ENCODE measurements around the gene SMIM10.
"Not testable (repeated sequence)": the region's sequence is repeated elsewhere in the genome, so short reads cannot be mapped to it uniquely, and the experiment has no call there.

SMIM10 gene

GRCh38 chrX:134990801-134991481, at the start of gene SMIM10:
Gene SMIM10, plus strand, starts transcription at chrX:134990991. Its CDS starts 105 bp downstream, at chrX:134991096.
- peak; percentile 16 for DNase-seq

- DNase-seq: not testable (repeated sequence)
Observed at GRCh38 chrX:134946364-134946763, 44.4 kb upstream of the SMIM10 start.

- DNase-seq: no peak
Observed at GRCh38 chrX:134948333-134949241, 42.2 kb upstream of the SMIM10 start.

GRCh38 chrX:134949271-134949670, 41.5 kb upstream of the SMIM10 start:
- DNase-seq: no peak

GRCh38 chrX:134957836-134958235, 33.0 kb upstream of the SMIM10 start:
- no peak for DNase-seq

GRCh38 chrX:134960366-134960765, 30.4 kb upstream of the SMIM10 start:
- not testable (repeated sequence) for DNase-seq

- no peak for DNase-seq
Observed at GRCh38 chrX:134963041-134963440, 27.8 kb upstream of the SMIM10 start.

GRCh38 chrX:134969726-134970125, 21.1 kb upstream of the SMIM10 start:
- no peak for DNase-seq

- no peak for DNase-seq
Observed at GRCh38 chrX:134971926-134972325, 18.9 kb upstream of the SMIM10 start.

GRCh38 chrX:134975516-134975915, 15.3 kb upstream of the SMIM10 start:
- no peak for DNase-seq

GRCh38 chrX:134981910-134982309, 8.9 kb upstream of the SMIM10 start:
- no peak for DNase-seq

- no peak for DNase-seq
Observed at GRCh38 chrX:134982748-134983147, 8.0 kb upstream of the SMIM10 start.

- no peak for DNase-seq
Observed at GRCh38 chrX:134985479-134985878, 5.3 kb upstream of the SMIM10 start.

GRCh38 chrX:134990475-134990800, 353 bp upstream of the SMIM10 start:
- DNase-seq: no peak

GRCh38 chrX:134997646-134998045, 6.9 kb downstream of the SMIM10 start:
- no peak for DNase-seq

- DNase-seq: no peak
Observed at GRCh38 chrX:134998246-134998645, 7.5 kb downstream of the SMIM10 start.

- peak; percentile 44 for DNase-seq
Observed at GRCh38 chrX:134999469-134999868, 8.7 kb downstream of the SMIM10 start.

GRCh38 chrX:135000516-135000915, 9.7 kb downstream of the SMIM10 start:
- no peak for DNase-seq

GRCh38 chrX:135003876-135004623, 13.3 kb downstream of the SMIM10 start:
- peak; percentile 92 for DNase-seq

GRCh38 chrX:135006187-135006586, 15.4 kb downstream of the SMIM10 start:
- no peak for DNase-seq

GRCh38 chrX:135009057-135009610, 18.3 kb downstream of the SMIM10 start:
- no peak for DNase-seq

GRCh38 chrX:135009838-135010237, 19.0 kb downstream of the SMIM10 start:
- no peak for DNase-seq

GRCh38 chrX:135010921-135011320, 20.1 kb downstream of the SMIM10 start:
- DNase-seq: no peak
